ENCODE measurements around the gene ABCC6.

- TF ChIP-seq, protein P1, sequence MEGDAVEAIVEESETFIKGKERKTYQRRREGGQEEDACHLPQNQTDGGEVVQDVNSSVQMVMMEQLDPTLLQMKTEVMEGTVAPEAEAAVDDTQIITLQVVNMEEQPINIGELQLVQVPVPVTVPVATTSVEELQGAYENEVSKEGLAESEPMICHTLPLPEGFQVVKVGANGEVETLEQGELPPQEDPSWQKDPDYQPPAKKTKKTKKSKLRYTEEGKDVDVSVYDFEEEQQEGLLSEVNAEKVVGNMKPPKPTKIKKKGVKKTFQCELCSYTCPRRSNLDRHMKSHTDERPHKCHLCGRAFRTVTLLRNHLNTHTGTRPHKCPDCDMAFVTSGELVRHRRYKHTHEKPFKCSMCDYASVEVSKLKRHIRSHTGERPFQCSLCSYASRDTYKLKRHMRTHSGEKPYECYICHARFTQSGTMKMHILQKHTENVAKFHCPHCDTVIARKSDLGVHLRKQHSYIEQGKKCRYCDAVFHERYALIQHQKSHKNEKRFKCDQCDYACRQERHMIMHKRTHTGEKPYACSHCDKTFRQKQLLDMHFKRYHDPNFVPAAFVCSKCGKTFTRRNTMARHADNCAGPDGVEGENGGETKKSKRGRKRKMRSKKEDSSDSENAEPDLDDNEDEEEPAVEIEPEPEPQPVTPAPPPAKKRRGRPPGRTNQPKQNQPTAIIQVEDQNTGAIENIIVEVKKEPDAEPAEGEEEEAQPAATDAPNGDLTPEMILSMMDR (IDR thresholded peaks at IDR 0.05): no peak
- TF ChIP-seq POLR2A (IDR thresholded peaks at IDR 0.05): no peak
Measured at GRCh38 chr16:16169615-16170014, 53.7 kb downstream of the ABCC6 start.
